GM12801 (cell line): ENCODE results near the gene C2CD2.

ENCODE experiments used
- CTCF ChIP-seq: IDR thresholded peaks from one replicate; pipeline ENCODE4 v1.5.1; 2011; ENCODE audit warnings: control low read depth; ENCODE audit not compliant: insufficient read length; ENCODE audit errors: extremely low read depth

The C2CD2 gene

GRCh38 chr21:41873005-41873404 is 80.8 kb downstream of the C2CD2 start:
- no peak for TF ChIP-seq CTCF

- no peak for TF ChIP-seq CTCF
These were observed 82.4 kb downstream of the C2CD2 start for GRCh38 chr21:41871293-41872030.

GRCh38 chr21:41869771-41870170 is 84.0 kb downstream of the C2CD2 start:
- no peak for TF ChIP-seq CTCF

GRCh38 chr21:41868062-41868710 is 85.6 kb downstream of the C2CD2 start:
- TF ChIP-seq CTCF = no peak

- no peak for TF ChIP-seq CTCF
These were observed 86.5 kb downstream of the C2CD2 start for GRCh38 chr21:41867313-41867712.

- no peak for TF ChIP-seq CTCF
These were observed 87.5 kb downstream of the C2CD2 start for GRCh38 chr21:41866274-41866809.

GRCh38 chr21:41865002-41865777 is 88.6 kb downstream of the C2CD2 start:
- TF ChIP-seq CTCF = no peak
